Urothelium cell line (cell line): ENCODE results near the gene ZNRF3.
"Not testable (repeated sequence)": the region's sequence is repeated elsewhere in the genome, so short reads cannot be mapped to it uniquely, and the experiment has no call there.

Experiments
- DNase-seq: peaks from one replicate; pipeline ENCODE4 v3.0.0; 2011; ENCODE audit warnings: low spot score, mixed read lengths
- FAIRE-seq: peaks from 2 replicates; lab custom pipeline; 2011; peaks lifted over from hg19 to GRCh38; lab: Jason Lieb, UNC

ZNRF3 gene

DNA sequence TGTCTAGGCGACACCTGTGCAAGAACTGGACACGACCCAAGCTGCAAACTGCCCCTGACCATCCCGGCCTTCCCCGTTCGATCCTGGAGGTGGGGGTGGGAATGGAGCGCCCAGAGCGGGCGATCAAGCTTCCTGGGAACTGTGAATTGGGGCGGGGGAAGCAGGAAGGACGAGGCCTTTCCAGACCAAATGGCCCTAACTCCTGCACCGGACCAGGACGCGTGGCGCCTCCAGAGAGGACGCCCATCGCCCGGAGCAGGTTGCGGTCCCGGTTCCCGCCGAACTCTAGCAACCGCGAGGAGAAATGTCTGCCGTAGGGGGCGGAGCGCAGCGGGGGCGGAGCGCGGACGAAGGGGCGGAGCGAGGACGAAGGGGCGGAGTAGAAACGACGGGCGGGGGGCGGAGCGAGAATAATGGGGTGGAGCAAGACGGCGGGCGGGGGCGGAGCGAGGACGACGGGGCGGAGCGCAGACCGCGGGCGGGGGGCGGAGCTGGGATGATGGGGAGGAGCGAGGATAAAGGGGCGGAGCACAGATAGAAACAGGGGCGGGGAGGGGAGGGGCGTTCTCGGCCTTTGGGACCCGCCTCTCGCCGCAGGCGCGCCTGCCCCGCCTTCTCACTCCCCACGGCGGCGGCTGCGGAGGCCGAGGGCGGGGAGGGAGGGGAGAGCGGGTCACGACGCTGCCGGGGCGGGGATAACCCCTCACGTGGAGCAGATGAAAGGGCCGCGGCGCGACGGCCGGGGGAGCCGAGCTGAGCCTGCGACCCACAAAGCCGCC, at the start of gene ZNRF3:
Gene ZNRF3 (plus strand): TSS at position 695 of the 779 bp plus-strand sequence. CDS start 195 bp downstream, outside the sequence.
- peak; percentile 98 for FAIRE-seq
- peak; percentile 97 for DNase-seq

DNA sequence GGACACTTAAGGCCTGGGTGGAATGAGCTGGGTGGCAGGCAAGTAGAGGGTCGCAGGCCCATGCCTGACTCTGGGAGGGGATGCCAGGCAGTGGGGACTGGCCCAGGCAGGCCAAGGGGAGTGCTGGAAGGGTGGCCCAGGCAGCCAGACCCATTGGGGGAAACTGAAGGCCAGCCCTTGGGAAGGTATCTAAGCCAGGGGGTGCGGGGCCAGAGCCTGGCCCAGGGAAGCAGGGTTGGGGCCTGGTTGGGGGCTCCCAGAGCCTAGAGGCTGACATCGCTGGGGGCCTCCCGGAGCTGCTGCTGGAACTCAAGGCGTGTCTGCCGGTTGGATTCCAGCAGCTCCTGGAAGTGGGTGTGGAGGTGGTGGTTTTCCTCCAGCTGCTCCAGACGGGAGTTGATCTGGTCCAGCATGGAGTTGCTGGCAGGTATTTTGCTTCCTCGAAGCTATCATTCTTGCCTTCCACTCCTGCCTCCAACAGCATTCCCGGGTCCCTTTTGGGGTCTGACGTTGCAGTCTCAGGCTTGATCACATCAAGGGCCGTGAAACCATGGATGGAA, 47.7 kb upstream of the ZNRF3 start:
- FAIRE-seq, result no peak

DNA sequence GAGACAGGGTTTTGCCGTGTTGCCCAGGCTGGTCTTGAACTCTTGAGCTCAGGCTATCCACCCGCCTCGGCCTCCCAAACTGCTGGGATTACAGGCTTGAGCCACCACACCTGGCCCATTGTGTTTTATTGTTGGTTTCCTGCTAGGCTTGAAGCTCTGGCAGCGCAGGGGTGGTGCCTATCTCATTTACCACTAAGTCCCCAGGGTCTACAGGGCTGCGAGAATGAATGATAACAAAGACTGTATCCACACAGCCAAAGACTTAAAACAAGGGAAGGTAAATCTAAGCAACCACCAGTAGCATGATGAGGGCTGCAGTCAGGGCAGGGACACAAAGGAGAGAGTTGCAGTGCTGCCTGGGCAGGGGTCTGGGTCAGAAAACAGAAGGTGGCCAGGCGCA, 45.7 kb upstream of the ZNRF3 start:
- DNase-seq (no peak), FAIRE-seq (no peak)

More for the DNA sequence above, 47.7 kb upstream of the ZNRF3 start:
- DNase-seq, result no peak

DNA sequence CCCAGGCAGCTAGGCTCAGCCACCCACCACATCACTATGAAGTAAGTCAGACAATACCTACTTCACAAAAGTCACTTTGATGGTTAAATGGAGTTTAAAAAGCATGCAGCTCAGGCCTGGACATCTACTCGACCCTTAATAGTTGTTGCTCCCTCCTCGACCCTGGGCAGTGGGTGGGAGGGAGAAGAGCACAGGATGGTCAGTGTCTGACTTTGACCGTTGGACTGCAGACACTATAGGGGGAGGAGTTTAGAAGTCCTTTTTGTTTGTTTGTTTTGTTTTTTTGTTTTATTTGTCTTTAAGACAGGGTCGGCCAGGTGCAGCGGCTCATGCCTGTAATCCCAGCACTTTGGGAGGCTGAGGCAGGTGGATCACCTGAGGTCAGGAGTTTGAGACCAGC, 44.4 kb upstream of the ZNRF3 start:
- DNase-seq, result no peak
- no peak for FAIRE-seq

DNA sequence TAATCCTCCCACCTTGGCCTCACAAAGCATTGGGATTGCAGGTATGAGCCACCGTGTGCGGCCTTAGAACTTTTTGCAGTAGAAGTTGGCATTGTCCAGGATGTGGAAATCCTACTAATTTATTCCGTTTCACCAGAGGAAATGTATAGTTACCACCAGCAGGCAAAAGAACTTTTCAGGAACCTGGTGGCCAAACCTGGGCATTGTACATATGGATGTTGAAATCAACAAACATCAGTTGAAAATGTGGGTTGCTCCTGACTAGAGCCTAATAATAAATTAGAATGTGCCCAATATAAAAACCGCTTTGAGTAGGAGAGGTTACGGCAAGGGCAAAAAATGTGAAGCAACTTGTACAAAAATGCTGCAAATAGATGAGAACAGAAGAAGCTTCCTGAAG, 42.3 kb upstream of the ZNRF3 start:
- no peak for DNase-seq
- FAIRE-seq, result no peak

DNA sequence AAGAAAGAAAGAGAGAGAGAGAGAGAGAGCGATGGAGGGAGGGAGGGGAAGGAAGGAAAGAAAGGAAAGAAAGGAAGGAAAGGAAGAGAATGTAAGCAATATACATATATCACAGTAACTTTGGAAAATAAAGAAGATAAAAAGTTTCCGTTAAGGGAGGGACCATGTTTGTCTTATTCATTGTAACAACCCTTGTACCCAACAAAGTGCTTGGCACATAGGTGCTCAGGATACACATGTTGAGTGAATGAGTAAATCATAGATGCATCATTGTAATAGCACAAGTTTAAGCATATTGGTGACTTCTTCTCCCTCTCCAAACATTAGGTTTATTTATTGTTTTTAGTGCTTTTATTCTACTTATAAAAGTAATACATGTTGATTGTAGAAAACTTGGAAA, 39.7 kb upstream of the ZNRF3 start:
- no peak for DNase-seq
- FAIRE-seq, result no peak

DNA sequence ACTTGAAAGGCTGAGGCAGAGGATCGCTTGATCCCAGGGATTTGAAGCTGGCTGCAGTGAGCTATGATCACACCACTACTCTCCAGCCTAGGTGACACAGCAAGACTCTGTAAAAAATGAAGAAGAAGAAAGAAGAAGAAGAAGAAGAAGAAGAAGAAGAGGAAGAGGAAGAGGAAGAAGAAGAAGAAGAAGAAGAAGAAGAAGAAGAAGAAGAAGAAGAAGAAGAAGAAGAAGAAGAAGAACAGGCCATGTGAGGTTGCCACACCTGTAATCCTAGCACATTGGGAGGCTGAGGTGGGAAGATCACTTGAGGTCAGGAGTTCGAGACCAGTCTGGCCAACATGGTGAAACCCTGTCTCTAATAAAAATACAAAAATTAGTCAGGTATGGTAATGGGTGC, 39.1 kb upstream of the ZNRF3 start:
- not testable (repeated sequence) for FAIRE-seq

DNA sequence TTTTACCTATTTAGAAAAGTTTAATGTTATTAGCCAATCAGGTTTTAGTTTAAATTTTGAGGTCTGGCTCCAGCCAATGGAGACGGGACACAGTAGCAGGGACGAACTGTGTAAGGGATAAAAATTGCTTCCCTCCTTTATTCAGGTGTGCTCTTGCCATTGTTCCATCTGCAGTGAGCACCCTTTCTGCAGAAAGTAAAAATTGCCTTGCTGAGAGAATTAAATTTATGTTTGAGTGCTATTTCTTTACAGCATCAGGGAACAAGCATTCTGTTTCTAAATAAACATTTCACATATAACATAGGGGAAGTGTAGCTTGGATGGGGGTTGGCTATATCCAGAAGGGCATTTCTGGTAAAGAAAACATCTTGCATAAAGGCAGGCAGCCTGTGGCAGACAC, 36.4 kb upstream of the ZNRF3 start:
- DNase-seq (no peak), FAIRE-seq (no peak)

More for the DNA sequence above, 39.1 kb upstream of the ZNRF3 start:
- not testable (repeated sequence) for DNase-seq

DNA sequence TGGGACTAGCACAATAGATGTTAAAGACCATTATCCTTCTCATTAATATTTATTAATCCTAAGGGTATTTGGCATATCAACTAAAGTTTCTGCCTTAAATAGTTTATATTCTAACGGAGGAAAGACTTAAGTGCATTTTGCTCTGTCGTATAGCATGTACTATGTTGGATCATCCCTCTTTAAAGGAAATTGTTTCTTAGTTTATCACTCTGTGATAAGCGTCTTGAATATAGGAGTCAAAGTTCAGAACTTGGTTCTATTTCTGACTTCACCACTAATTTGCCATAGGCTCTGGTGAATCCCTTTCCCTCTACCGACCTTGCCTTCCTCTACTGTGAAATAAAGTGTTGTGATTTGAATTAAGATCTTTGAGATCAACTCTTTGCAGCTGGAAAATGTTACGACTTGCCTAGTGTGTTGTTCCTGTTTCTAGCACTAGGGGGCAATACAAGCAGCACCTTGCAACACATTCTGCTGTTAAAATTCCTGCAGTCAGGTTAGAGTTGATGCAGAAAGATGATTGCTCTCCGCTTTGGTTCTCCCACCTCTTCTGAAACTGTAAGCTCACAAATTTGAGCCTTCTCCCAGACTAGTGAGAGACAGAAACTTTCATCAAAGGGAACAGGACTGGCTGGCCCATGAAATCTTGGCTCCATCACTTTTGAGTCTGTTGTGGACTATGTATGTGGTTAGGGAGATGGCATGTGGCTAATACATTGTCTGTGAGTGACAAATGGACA, 27.8 kb upstream of the ZNRF3 start:
- FAIRE-seq (no peak), DNase-seq (peak; percentile 80)

DNA sequence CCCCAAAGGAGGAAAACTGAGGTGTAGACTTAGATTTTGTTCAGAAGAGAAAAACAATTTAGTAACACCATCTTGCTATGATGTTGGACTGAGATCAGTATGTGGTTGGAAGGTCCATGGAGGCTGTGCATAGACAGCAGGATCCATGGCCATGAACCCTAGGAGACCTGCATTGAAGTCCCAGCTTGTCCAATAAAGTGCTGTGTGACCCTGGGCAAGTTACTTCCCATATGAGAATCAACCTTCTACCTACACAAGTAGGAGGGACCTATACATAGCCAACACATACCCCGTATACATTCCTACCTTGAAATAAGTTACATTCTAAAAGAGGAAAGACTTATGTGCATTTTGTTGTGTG, 27.3 kb upstream of the ZNRF3 start:
- DNase-seq (no peak), FAIRE-seq (no peak)

DNA sequence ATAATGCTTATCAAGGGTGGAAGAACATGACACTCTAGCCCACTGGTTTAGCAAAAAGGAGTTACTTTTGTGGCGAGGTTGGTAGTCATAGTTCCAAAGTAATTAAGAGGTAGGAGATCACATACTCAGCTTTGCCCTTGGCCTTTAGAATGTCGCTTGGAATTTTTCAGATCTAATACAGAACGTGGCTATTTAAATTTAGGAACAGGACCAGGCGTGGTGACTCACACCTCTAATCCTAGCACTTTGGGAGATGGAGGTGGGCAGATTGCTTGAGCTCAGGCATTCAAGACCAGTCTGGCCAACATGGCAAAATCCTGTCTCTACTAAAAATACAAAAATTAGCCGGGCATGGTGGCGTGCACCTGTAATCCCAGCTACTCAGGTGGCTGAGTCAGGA, 26.1 kb upstream of the ZNRF3 start:
- FAIRE-seq, result no peak
- no peak for DNase-seq

DNA sequence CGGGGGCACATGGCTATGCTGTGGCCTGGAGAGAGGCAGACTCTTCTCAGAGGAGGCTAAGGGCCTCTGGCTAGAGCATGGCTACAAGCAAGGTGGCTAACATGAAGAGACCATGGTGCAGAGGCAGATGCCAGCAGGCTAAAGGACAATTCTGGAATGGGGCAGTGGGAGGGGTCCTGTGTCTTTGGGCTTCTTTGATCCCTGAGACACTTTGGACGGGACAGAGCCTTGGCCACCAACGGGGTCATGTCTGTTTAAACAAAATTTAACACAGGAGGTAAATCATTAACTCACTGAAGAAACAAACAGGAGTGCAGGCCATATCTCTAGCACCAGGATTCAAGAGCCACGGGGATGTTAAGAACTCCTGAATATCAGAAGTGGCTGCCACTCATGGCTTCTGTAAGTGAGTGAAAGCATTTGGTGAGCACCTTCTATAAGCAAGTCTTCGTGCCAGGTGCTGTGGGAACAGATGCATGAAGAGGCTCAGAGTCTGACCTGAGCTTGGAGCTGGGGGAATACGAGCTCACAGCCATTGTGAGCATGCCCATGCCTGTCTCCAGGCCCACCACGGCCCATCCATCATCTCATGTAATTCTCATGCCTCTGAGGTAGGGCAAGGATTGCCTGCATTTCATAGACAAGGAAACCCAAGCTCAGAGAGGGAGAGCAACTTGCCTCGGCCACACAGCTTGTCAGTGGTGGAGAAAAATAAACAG, 18.3 kb upstream of the ZNRF3 start:
- DNase-seq (no peak), FAIRE-seq (peak; percentile 79)

DNA sequence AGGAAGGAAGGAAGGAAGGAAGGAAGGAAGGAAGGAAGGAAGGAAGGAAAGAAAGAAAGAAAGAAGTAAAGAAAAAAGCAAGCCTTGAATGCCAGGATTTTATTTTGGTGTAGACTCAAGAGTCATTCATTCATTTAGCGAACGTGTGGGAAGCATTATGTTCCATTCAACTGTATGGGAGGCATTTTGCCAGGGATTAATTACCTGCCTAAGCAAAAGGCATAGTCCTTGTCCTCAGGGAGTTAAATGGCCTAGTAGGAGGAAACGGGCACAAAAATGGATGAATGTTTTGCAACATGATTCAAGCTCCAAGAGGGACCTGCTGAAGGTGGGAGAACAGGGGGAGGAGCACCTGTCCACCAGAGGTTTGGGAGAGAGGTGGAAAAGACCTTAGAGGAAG, 16.2 kb upstream of the ZNRF3 start:
- DNase-seq (no peak), FAIRE-seq (no peak)

DNA sequence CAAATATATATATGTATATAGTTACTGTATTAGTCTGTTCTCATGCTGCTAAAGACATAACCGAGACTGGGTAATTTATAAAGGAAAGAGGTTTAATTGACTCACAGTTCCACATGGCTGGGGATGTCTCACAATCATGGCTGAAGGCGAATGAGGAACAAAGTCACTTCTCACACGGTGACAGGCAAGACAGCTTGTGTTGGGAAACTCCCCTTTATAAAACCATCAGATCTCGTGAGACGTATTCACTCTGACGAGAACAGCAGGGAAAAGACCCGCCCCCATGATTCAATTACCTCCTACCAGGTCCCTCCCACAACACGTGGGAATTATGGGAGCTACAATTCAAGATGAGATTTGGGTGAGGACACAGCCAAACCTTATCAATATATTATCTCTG, 15.0 kb upstream of the ZNRF3 start:
- FAIRE-seq, DNase-seq: not testable (repeated sequence)

DNA sequence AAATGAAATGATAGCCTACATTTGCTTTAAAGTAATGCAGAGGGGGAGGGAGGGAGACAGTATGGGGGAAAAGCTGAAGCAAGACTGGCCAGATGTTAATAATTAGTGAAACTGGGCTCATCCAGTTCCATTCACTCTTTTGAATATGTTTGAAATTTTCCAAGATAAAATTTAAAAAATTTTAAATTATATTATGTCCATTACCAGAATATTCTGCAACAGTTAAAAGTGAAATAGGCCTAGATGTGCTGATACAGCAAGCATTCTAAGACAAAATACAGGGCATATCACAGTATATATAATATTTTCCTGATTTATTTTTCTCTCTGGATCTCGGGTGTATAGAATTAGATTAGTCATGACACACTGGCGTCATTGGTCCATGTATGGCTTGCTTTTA, 13.6 kb upstream of the ZNRF3 start:
- FAIRE-seq (no peak), DNase-seq (no peak)

DNA sequence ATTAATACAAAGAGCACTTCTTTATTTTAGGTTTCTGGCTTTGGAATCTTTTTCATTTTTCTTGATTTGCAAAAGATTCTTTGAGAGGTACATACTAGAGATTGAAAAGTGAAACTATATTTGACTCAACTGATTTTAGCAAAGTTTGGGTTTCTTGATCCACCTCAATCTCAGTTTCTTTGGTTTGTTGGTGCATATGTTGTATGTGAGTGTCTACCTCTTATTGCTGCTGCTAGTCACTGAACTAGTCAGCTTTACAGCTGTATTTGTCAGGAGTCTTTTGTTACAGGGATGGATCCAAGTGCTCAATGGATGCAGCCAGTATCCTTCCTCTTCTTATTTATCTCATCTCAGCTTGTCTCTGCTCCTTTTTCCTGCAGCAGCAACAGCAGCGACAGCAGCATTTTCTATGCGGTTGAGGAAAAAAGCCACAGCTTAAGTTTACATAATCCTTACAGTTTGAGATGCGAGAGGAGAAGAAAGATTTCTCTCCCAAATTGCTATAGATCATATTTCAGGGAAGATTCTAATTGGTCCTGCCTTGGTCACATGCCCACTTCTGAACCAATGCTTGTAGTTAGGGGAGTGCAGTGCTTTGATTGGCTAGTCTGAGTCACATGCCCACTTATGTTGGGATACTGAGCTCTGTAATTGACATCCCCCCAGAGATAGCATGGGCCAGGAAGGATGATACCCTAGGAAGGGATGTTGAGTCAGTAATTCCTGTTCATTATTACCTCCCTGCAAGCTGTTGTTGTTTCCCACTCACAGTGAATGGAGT, 10.0 kb upstream of the ZNRF3 start:
- DNase-seq (no peak), FAIRE-seq (no peak)

DNA sequence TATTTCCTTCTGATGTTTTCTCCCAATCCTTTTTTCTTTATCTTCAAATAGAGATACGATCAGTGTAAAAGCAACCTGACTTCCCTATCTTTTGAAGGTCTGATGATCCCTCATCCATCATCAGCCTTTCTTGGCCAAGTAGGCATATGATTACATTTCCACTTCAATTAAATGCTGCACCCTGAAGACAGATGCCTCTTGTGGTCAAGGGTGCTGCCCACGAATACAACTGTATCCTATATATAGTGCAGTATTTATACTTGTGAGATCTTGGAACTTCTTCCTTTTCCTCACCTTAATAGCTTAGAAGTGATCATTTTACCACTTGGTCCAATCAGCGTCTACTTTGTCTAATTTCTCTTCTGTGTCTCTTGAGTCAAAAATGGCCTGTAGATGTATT, 9.3 kb upstream of the ZNRF3 start:
- no peak for DNase-seq

DNA sequence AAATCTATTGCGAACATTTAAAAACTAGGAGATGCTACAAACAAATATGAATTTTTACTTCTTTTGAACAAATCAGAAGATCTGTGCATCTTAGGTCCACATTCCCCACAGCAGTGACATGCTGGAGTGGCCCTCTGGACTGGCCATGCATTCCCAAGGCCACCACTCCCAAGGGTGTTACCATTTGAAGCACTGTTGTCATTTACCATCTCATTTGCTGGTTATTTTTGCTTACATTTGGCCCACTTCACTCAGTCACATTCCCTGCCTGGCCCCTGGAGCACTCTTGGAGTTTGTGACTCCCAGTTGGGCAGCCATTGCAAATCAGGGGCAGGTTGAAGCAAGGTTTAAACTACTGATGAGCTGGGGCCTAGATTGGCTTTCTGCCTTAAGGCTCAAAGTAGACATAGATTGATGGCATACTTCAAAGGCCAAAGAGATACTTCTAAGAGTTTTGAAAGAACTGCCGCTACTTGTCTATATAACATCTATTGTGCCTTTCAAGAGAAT, 8.5 kb upstream of the ZNRF3 start:
- FAIRE-seq (peak; percentile 58), DNase-seq (no peak)

More for the DNA sequence above, 9.3 kb upstream of the ZNRF3 start:
- no peak for FAIRE-seq

DNA sequence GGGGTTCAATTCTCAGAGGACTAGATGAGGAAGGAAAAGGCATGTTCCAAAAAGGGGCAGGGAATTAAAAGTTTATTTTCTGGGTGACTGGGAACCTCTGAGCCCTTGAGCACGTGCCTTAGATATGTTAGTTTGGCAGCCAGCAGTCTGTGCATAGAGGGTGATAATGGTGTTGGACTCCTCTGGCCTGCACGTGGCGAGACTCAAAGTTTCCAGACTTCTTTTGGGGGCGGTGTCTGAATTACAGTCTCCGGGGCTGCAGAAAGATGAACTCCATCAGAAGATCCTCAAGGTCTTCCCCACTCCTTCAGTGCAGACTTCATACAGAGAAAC, 861 bp upstream of the ZNRF3 start:
- FAIRE-seq, result no peak
- DNase-seq, result peak; percentile 49

DNA sequence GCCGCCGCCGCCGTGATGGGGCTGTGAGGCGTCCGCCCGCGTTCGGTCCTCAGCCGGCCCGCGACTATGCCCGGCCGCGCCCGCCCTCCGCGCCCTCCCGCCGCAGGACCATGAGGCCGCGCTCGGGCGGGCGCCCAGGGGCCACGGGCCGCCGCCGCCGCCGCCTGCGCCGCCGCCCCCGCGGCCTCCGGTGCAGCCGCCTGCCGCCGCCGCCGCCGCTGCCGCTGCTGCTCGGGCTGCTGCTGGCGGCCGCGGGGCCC, 215 bp downstream of the ZNRF3 start:
- DNase-seq (no peak), FAIRE-seq (no peak)
